ENCODE measurements around the gene FNBP1.
"Not testable (repeated sequence)": the region's sequence is repeated elsewhere in the genome, so short reads cannot be mapped to it uniquely, and the experiment has no call there.

The FNBP1 gene

DNA sequence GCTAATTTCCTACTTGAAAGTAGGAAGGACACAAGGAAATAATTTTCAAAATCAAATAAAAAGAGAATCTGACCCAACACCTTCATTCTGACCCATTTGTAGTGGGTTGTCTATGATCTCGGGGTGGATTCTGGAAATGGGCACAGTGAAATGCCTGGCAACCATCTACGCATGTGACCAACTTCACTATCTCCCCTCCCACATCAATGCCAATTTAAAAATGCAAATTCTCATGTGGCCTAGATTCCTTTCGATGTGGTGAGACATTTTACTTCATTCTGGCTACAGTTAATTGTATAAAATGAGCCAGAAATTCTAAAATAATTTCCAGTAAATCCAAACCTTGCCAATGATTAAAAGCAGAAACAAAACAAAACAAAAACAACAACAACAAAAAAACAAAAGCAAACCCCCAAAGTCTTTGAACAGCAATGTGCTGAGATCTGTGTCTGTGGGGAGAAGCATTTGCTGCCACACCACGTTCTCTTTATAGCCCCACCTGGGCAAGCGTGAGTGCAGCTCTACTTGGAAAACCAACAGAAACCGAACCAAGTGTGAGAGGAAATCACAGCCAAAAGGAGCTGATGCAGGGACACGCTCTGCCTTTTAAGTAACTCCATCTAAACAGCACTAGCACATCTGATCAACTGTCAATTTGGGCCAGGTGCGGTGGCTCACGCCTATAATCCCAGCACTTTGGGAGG is 148.7 kb downstream of the FNBP1 start:
- FAIRE-seq (no peak), DNase-seq (ENCODE audit: insufficient read length, low spot score) (no peak)
- TF ChIP-seq, protein P1, sequence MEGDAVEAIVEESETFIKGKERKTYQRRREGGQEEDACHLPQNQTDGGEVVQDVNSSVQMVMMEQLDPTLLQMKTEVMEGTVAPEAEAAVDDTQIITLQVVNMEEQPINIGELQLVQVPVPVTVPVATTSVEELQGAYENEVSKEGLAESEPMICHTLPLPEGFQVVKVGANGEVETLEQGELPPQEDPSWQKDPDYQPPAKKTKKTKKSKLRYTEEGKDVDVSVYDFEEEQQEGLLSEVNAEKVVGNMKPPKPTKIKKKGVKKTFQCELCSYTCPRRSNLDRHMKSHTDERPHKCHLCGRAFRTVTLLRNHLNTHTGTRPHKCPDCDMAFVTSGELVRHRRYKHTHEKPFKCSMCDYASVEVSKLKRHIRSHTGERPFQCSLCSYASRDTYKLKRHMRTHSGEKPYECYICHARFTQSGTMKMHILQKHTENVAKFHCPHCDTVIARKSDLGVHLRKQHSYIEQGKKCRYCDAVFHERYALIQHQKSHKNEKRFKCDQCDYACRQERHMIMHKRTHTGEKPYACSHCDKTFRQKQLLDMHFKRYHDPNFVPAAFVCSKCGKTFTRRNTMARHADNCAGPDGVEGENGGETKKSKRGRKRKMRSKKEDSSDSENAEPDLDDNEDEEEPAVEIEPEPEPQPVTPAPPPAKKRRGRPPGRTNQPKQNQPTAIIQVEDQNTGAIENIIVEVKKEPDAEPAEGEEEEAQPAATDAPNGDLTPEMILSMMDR (IDR thresholded peaks at IDR 0.05; ENCODE audit: insufficient read depth, missing control alignments), result no peak

DNA sequence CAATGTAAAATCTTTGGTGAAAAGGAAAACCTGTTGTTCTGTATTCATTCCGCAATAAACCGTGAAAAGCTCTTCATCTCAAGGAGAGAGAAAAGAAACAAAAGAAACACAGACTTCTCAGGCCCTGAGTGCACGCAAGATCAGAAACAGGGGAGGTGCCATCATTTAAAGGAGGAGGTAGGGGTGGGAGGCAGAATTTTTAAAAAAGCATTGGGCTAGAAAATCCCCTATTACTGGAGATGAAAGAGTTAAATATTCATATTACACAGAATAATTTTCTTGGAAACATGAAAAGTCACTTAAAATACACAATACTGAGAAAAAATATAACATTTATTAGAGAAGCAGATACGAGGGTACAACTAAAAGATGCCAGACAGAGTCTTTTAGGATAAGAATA is 151.4 kb downstream of the FNBP1 start:
- FAIRE-seq (no peak), DNase-seq (ENCODE audit: insufficient read length, low spot score) (no peak)
- TF ChIP-seq, protein P1 (IDR thresholded peaks at IDR 0.05; ENCODE audit: insufficient read depth, missing control alignments), result no peak

GRCh38 chr9:129890718-129891299 is 152.2 kb downstream of the FNBP1 start:
- FAIRE-seq; DNase-seq (ENCODE audit: insufficient read length, low spot score): not testable (repeated sequence)

GRCh38 chr9:129889941-129890717 is 152.9 kb downstream of the FNBP1 start:
- TF ChIP-seq, protein P1 (IDR thresholded peaks at IDR 0.05; ENCODE audit: insufficient read depth, missing control alignments), result no peak
- FAIRE-seq, result no peak
- DNase-seq (ENCODE audit: insufficient read length, low spot score), result no peak

GRCh38 chr9:129889122-129889940 is 153.7 kb downstream of the FNBP1 start:
- no peak for FAIRE-seq
- TF ChIP-seq, protein P1 (IDR thresholded peaks at IDR 0.05; ENCODE audit: insufficient read depth, missing control alignments), result no peak
- no peak for DNase-seq (ENCODE audit: insufficient read length, low spot score)

DNA sequence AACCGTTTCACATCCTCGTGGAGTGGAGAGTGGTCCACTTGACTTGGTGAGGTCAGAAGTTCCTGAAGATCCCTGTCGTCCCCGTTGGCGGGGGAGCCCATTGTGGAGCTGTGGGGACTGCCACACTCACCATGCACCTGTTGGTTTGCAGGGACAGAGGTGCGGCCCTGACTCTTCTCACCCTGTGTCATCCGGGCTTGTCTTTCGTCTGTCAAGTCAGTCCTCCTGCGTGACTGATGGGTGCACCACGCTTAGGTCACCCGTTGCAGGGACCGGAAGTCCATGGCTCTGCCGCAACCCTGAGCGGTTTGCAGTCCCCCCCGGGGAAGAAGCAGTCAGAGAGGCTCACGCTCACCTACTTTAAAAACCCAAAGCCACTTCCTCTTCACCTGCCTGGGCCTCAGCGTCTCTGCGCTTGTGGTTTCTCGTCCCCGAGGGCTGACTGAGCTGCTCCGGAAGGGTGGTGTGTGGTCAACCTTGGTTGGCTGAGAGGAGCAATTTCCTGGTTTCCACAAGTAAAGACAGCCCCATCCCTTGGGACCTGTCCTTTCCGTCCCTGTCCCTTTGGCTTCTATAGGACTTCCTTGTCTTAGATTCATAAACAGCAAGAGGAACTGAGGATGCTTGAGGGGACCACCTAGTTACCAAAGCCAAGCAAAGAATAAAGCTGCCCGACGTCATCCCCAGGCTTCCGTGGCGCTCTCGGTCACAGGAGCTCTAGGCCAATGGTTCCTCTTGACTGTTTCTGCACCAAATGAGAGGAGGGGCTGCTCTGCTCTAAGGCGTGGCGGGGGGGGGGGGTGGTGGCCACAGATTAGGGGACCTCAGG is 154.5 kb downstream of the FNBP1 start:
- DNase-seq (ENCODE audit: insufficient read length, low spot score) (no peak), FAIRE-seq (no peak)
- TF ChIP-seq, protein P1 (IDR thresholded peaks at IDR 0.05; ENCODE audit: insufficient read depth, missing control alignments), result no peak

All from D721Med (cell line).